Breast epithelium (tissue), 4 donors: ENCODE results near the gene DGAT2. TPM values are rescaled to one million over a fixed set of nuclear protein-coding genes. Genes with fewer than 3 reads are reported as not detected.

Experiments
- DNase-seq, 2 donors: peaks; one replicate each; pipeline ENCODE4 v3.0.0-alpha.2; 2019; ENCODE audit warnings: low spot score in 2 of 2
- H3K27ac ChIP-seq, 2 donors: fragments of 200-600 bp; sonication (generic) in 1 of 2; one replicate each; pipeline ENCODE4 v1.5.1; 2016 to 2019; ENCODE audit warnings: mild to moderate bottlenecking in 1 of 2
- H3K27me3 ChIP-seq, 2 donors: fragments of 200-600 bp; sonication (generic) in 1 of 2; one replicate each; pipeline versions ENCODE4 v1.5.1 to v1.6.0; 2017 to 2019; ENCODE audit warnings: control low read depth in 1 of 2, mild to moderate bottlenecking in 1 of 2
- H3K36me3 ChIP-seq: fragments of 200-600 bp; one replicate; pipeline ENCODE4 v1.5.1; 2019
- H3K4me1 ChIP-seq, 2 donors: fragments of 200-600 bp; sonication (generic); one replicate each; pipeline ENCODE4 v1.5.1; 2016 to 2019; ENCODE audit warnings: control low read depth in 1 of 2
- H3K4me3 ChIP-seq, 3 donors: fragments of 200-600 bp; sonication (generic); 1 replicate in 2 of 3; 2 replicates in 1 of 3; pipeline ENCODE4 v1.5.1; 2016 to 2019; ENCODE audit warnings: mild to moderate bottlenecking in 3 of 3, moderate library complexity in 2 of 3
- H3K9me3 ChIP-seq, 2 donors: fragments of 200-600 bp; sonication (generic) in 1 of 2; one replicate each; pipeline ENCODE4 v1.5.1; 2016 to 2019; ENCODE audit warnings: control low read depth in 1 of 2
- POLR2A ChIP-seq: fragments of 450-650 bp; IDR thresholded peaks from one replicate; pipeline ENCODE4 v1.6.1; 2016; ENCODE audit warnings: antibody characterized with exemption, mild to moderate bottlenecking, moderate library complexity
- POLR2AphosphoS5 ChIP-seq, 3 donors: sonication (generic); formaldehyde crosslinking; IDR thresholded peaks; one replicate each; pipeline ENCODE4 v1.6.1; 2017; ENCODE audit warnings: antibody characterized with exemption in 3 of 3
- intact Hi-C: fragments of 100-400 bp; cut with DNase I; formaldehyde crosslinking; loops from one replicate; pipeline ENCODE4 v1.15.1; 2023; ENCODE audit warnings: low total_unique reads
- total RNA-seq, 3 donors: library from RNA; depleted of rRNA; stranded (reverse); fragments of >200 nt; gene quantifications; one replicate each; pipeline ENCODE4 v1.1.0, GENCODE V29; 2016
- TF ChIP-seq, protein P1 (sequence below), 3 donors: fragments of 450-650 bp; IDR thresholded peaks; one replicate each; pipeline ENCODE4 v1.5.1; 2016 to 2017; ENCODE audit warnings: antibody characterized with exemption in 3 of 3, mild to moderate bottlenecking in 3 of 3, moderate library complexity in 3 of 3

Gene DGAT2
- total RNA-seq, 3 donors from 2014 or later: 26.2 to 134 (median 36.1) TPM

DNA sequence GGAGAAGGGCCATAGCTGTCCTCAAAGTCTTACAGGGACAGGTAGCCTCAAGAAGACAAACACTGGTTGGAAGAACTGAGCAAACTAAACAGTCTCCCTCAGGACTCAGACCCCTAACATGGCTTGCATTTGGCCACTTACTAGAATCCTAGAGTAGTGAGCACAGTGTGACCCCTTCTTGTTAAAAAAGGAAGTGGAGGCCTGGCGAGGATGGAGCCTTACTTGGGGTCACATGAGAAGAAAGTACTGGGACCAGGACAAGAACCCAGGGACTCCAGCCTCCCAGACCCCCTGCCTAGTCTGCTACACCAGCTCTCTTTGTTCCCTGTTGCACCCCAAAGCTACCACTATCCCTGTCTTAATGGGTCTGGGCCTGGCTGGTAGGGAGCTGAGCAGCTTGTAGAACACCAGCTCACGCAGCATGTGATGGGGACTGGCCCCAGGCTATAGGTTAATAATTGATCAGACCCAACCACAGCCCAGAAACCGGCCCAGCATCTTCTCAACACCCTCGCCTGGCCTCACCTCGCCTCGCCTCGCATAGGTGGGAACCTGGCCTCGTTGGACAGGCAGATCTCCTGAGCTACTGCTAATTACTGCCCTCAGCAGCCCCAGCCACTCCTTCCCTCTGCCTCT, 17.6 kb downstream of the DGAT2 start:
- no peaks in the 10 kb centered on the region for H3K27me3 ChIP-seq
- intact Hi-C loops: no loop called here
- no peak for DNase-seq

DNA sequence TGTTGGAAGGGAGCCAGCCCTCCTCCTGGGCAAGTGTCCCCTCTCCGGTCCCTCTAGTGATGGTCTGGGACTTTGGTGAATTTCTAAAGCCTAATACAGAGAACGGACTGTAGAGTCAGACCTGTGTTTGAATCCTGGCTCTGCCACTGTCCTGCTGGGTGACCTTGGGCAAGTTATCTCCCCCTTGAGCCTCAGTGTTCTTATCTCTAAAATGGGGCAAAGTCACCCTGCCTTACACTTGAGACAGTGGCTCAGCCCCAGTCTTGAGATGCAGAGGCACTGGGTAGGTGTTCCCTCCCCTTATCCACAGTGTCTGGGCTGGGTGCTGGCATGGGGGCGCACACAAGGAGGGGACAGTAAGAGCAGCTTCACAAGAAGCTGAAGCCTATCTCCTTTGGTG, 20.9 kb downstream of the DGAT2 start:
- Histone ChIP-seq H3K4me3 (no peak overlapping the region), H3K4me1 (no peaks in the 10 kb centered on the region), H3K9me3 (no peaks in the 10 kb centered on the region), H3K27ac (no peak overlapping the region), H3K27me3 (no peaks in the 10 kb centered on the region), H3K36me3 (no peaks in the 10 kb centered on the region)
- DNase-seq: no peak
- intact Hi-C loops: no loop called here
- TF ChIP-seq, protein P1, sequence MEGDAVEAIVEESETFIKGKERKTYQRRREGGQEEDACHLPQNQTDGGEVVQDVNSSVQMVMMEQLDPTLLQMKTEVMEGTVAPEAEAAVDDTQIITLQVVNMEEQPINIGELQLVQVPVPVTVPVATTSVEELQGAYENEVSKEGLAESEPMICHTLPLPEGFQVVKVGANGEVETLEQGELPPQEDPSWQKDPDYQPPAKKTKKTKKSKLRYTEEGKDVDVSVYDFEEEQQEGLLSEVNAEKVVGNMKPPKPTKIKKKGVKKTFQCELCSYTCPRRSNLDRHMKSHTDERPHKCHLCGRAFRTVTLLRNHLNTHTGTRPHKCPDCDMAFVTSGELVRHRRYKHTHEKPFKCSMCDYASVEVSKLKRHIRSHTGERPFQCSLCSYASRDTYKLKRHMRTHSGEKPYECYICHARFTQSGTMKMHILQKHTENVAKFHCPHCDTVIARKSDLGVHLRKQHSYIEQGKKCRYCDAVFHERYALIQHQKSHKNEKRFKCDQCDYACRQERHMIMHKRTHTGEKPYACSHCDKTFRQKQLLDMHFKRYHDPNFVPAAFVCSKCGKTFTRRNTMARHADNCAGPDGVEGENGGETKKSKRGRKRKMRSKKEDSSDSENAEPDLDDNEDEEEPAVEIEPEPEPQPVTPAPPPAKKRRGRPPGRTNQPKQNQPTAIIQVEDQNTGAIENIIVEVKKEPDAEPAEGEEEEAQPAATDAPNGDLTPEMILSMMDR (IDR thresholded peaks at IDR 0.05): no peak
- TF ChIP-seq POLR2AphosphoS5 (IDR thresholded peaks at IDR 0.05) (no peak), POLR2A (no peak)

More for the DNA sequence above, 17.6 kb downstream of the DGAT2 start:
- no peak overlapping the region for H3K4me3 ChIP-seq
- H3K4me1 ChIP-seq: no peaks in the 10 kb centered on the region
- TF ChIP-seq POLR2A (no peak), POLR2AphosphoS5 (IDR thresholded peaks at IDR 0.05) (no peak)
- TF ChIP-seq, protein P1 (IDR thresholded peaks at IDR 0.05): no peak
- no peak overlapping the region for H3K27ac ChIP-seq
- H3K36me3 ChIP-seq: no peaks in the 10 kb centered on the region
- no peaks in the 10 kb centered on the region for H3K9me3 ChIP-seq

DNA sequence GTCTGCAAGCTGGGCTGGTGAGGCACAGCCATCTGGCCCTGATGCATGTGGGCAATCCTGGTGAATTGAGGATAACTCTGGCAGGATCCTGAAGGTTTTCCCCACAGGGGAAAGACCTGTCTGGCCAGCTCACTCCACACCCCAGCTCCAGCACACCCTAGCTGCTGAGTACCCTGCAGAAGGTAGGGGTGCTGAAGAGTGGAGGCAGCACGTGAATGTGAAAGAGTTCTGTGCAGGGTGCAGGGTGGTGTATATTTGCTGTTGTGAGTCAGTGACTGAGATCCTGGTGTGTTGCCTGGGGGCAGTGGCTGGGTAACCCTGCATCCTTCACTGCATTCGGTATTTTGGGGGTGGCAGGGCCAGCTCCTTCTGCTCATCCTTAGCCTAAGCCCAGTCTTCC, 22.4 kb downstream of the DGAT2 start:
- Histone ChIP-seq H3K9me3 (no peaks in the 10 kb centered on the region), H3K27ac (no peak overlapping the region), H3K36me3 (no peaks in the 10 kb centered on the region), H3K4me1 (no peaks in the 10 kb centered on the region), H3K4me3 (no peak overlapping the region), H3K27me3 (no peaks in the 10 kb centered on the region)
- intact Hi-C loops: no loop called here
- no peak for TF ChIP-seq POLR2AphosphoS5 (IDR thresholded peaks at IDR 0.05)
- TF ChIP-seq, protein P1 (IDR thresholded peaks at IDR 0.05): no peak
- TF ChIP-seq POLR2A: no peak
- DNase-seq: no peak

- Histone ChIP-seq H3K36me3 (no peaks in the 10 kb centered on the region), H3K9me3 (no peaks in the 10 kb centered on the region), H3K4me1 (no peaks in the 10 kb centered on the region), H3K4me3 (no peak overlapping the region), H3K27me3 (no peaks in the 10 kb centered on the region), H3K27ac (no peak overlapping the region)
- DNase-seq: no peak
- intact Hi-C loops: no loop called here
- TF ChIP-seq, protein P1 (IDR thresholded peaks at IDR 0.05): no peak
- no peak for TF ChIP-seq POLR2AphosphoS5 (IDR thresholded peaks at IDR 0.05)
- no peak for TF ChIP-seq POLR2A
Observed at GRCh38 chr11:75792127-75792731, 23.7 kb downstream of the DGAT2 start.

- no peak for TF ChIP-seq POLR2AphosphoS5 (IDR thresholded peaks at IDR 0.05)
- TF ChIP-seq, protein P1 (IDR thresholded peaks at IDR 0.05): no peak
- no peak for TF ChIP-seq POLR2A
- Histone ChIP-seq H3K27ac (no peak overlapping the region), H3K9me3 (no peaks in the 10 kb centered on the region), H3K27me3 (no peaks in the 10 kb centered on the region), H3K4me3 (no peak overlapping the region), H3K36me3 (no peaks in the 10 kb centered on the region), H3K4me1 (no peaks in the 10 kb centered on the region)
- no peak for DNase-seq
- intact Hi-C loops: no loop called here
Observed at GRCh38 chr11:75792997-75793800, 24.6 kb downstream of the DGAT2 start.
